A673 (cell line): ENCODE measurements around the gene SEMA3A. TPM values are rescaled to one million over a fixed set of nuclear protein-coding genes. Genes with fewer than 3 reads are reported as not detected.

Source experiments
- BruUV-seq: library from RNA; stranded (reverse); fragments of 400-500 nt; replicated peaks from 2 replicates; lab custom pipeline; 2021; lab: Mats Ljungman, UMichigan
- CTCF ChIA-PET: fragments of 300-600 bp; sonication (Branson Sonifier 250); formaldehyde crosslinking; loops from one replicate; lab custom pipeline; 2022; ENCODE audit warnings: antibody characterized with exemption; lab: Charles Lee
- POLR2A ChIA-PET: fragments of 300-600 bp; sonication (Branson Sonifier 250); formaldehyde crosslinking; loops from one replicate; lab custom pipeline; 2022; ENCODE audit warnings: antibody characterized with exemption; ENCODE audit not compliant: low non-redundant PET; lab: Charles Lee
- DNase-seq: peaks from one replicate; pipeline ENCODE4 v3.0.0-alpha.2; 2015; ENCODE audit warnings: low spot score
- H3K27ac ChIP-seq: fragments of 200-600 bp; sonication (generic); 2 replicates; pipeline ENCODE4 v1.5.1; 2016; ENCODE audit warnings: mixed run types, low read depth, mild to moderate bottlenecking, mixed read lengths, antibody characterized with exemption, low read length; ENCODE audit not compliant: poor library complexity, severe bottlenecking
- H3K27me3 ChIP-seq: fragments of 200-600 bp; sonication (generic); replicated peaks from 2 replicates; pipeline ENCODE4 v1.6.1; 2017; ENCODE audit warnings: mixed run types, low read depth, mild to moderate bottlenecking, mixed read lengths, antibody characterized with exemption, low read length; ENCODE audit not compliant: insufficient read depth, poor library complexity
- H3K36me3 ChIP-seq: fragments of 200-600 bp; sonication (generic); 2 replicates; pipeline ENCODE4 v1.6.1; 2016; ENCODE audit warnings: mixed run types, mild to moderate bottlenecking, mixed read lengths, antibody characterized with exemption, low read length; ENCODE audit not compliant: insufficient read depth, poor library complexity, severe bottlenecking
- H3K4me1 ChIP-seq: fragments of 200-600 bp; sonication (generic); 2 replicates; pipeline ENCODE4 v1.6.1; 2017; ENCODE audit warnings: mixed run types, mild to moderate bottlenecking, mixed read lengths, antibody characterized with exemption, low read length; ENCODE audit not compliant: insufficient read depth, poor library complexity, severe bottlenecking
- H3K4me3 ChIP-seq: fragments of 200-600 bp; sonication (generic); 2 replicates; pipeline ENCODE4 v1.5.1; 2016; ENCODE audit warnings: low read depth, mixed run types, mild to moderate bottlenecking, mixed read lengths, low read length; ENCODE audit not compliant: poor library complexity, severe bottlenecking
- H3K9me3 ChIP-seq: fragments of 200-600 bp; sonication (generic); 2 replicates; pipeline ENCODE4 v1.6.1; 2016; ENCODE audit warnings: mixed run types, low read depth, mild to moderate bottlenecking, mixed read lengths, antibody characterized with exemption, low read length; ENCODE audit not compliant: poor library complexity, severe bottlenecking
- EZH2 ChIP-seq: fragments of 200-600 bp; sonication (generic); IDR thresholded peaks from 2 replicates; pipeline ENCODE4 v1.6.1; 2017; ENCODE audit warnings: borderline replicate concordance, low read depth, mild to moderate bottlenecking, mixed read lengths, antibody characterized with exemption, low read length; ENCODE audit not compliant: poor library complexity, severe bottlenecking
- intact Hi-C: fragments of 100-400 bp; cut with micrococcal nuclease; formaldehyde crosslinking; loops from one replicate; pipeline ENCODE4 v1.10.0; 2022; ENCODE audit not compliant: unreplicated experiment
- total RNA-seq: library from RNA; stranded (reverse); gene quantifications from 2 replicates; pipeline ENCODE4 v1.2.3, GENCODE V29; 2021
- TF ChIP-seq, protein P1 (sequence below): fragments of 300-800, 200-600 bp; sonication (generic); conservative IDR thresholded peaks from 2 replicates; pipeline ENCODE4 v1.5.1; 2017; ENCODE audit warnings: low read depth, mild to moderate bottlenecking, antibody characterized with exemption, low read length, moderate library complexity, mixed read lengths

The SEMA3A gene
- total RNA-seq, 1 experiment from 2014 or later = 22.8 TPM

DNA sequence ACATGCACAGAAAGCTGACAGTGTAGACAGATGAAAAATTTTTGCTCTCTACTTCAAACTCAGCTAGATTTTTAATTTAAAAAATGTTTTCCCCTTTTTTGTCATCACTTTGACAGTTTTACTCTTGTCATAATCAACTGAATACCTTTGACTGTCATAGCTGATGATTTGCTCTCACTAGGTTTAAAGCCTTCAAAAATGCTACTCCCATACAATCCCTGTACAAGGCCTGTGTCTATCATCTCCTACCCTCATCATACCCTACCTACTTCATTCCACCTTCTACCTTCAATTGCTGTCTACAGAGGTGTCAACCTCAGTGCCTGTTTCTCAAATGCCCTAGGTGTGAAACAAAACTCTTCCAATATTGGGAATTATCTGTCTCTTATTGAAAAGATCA, 230.3 kb downstream of the SEMA3A start:
- POLR2A ChIA-PET = no interaction called here
- Histone ChIP-seq H3K4me1 (peaks cover 3% of the 10 kb centered on the region), H3K9me3 (no peaks in the 10 kb centered on the region), H3K27me3 (no peaks in the 10 kb centered on the region), H3K36me3 (no peaks in the 10 kb centered on the region), H3K4me3 (no peak overlapping the region), H3K27ac (no peak overlapping the region)
- CTCF ChIA-PET = no interaction called here
- no TSS peak for BruUV-seq
- intact Hi-C loops = no loop called here
- DNase-seq = no peak
- no peak for TF ChIP-seq EZH2
- TF ChIP-seq, protein P1, sequence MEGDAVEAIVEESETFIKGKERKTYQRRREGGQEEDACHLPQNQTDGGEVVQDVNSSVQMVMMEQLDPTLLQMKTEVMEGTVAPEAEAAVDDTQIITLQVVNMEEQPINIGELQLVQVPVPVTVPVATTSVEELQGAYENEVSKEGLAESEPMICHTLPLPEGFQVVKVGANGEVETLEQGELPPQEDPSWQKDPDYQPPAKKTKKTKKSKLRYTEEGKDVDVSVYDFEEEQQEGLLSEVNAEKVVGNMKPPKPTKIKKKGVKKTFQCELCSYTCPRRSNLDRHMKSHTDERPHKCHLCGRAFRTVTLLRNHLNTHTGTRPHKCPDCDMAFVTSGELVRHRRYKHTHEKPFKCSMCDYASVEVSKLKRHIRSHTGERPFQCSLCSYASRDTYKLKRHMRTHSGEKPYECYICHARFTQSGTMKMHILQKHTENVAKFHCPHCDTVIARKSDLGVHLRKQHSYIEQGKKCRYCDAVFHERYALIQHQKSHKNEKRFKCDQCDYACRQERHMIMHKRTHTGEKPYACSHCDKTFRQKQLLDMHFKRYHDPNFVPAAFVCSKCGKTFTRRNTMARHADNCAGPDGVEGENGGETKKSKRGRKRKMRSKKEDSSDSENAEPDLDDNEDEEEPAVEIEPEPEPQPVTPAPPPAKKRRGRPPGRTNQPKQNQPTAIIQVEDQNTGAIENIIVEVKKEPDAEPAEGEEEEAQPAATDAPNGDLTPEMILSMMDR = no peak

GRCh38 chr7:83957333-83957732, 237.3 kb downstream of the SEMA3A start:
- Histone ChIP-seq H3K4me1 (peaks cover 8% of the 10 kb centered on the region), H3K27ac (no peak overlapping the region), H3K9me3 (no peaks in the 10 kb centered on the region), H3K27me3 (no peaks in the 10 kb centered on the region), H3K4me3 (no peak overlapping the region), H3K36me3 (no peaks in the 10 kb centered on the region)
- CTCF ChIA-PET = interaction anchor here (1.0 kb wide), 1 partner anchor 10 kb away, joined by 3 read pairs; no protein-coding TSS in a partner anchor
- peak; percentile 28 for DNase-seq
- TF ChIP-seq, protein P1 = no peak
- TF ChIP-seq EZH2 = no peak
- BruUV-seq = no TSS peak
- POLR2A ChIA-PET = no interaction called here
- intact Hi-C loops = no loop called here

GRCh38 chr7:83956104-83956503, 238.5 kb downstream of the SEMA3A start:
- no peaks in the 10 kb centered on the region for H3K27me3 ChIP-seq
- CTCF ChIA-PET = interaction anchor here (1.0 kb wide), 1 partner anchor 9 kb away, joined by 3 read pairs; no protein-coding TSS in a partner anchor
- TF ChIP-seq, protein P1 = no peak
- TF ChIP-seq EZH2 = no peak

More at GRCh38 chr7:83956104-83956503, 238.5 kb downstream of the SEMA3A start:
- BruUV-seq = no TSS peak
- Histone ChIP-seq H3K9me3 (no peaks in the 10 kb centered on the region), H3K27ac (no peak overlapping the region), H3K36me3 (no peaks in the 10 kb centered on the region), H3K4me3 (no peak overlapping the region), H3K4me1 (peaks cover 8% of the 10 kb centered on the region)
- intact Hi-C loops = no loop called here
- POLR2A ChIA-PET = no interaction called here
- no peak for DNase-seq
